PC-9 (cell line): Measurements from ENCODE around the gene ACYP2. TPM values are rescaled to one million over a fixed set of nuclear protein-coding genes. Genes with fewer than 3 reads are reported as not detected.
"Not testable (repeated sequence)": the region's sequence is repeated elsewhere in the genome, so short reads cannot be mapped to it uniquely, and the experiment has no call there.

Experiments used
- BruUV-seq: library from RNA; stranded (reverse); fragments of 400-500 nt; replicated peaks from 2 replicates; lab custom pipeline; 2021; lab: Mats Ljungman, UMichigan
- CTCF ChIA-PET: fragments of 300-600 bp; sonication (Branson Sonifier 250); formaldehyde crosslinking; loops from one replicate; lab custom pipeline; 2022; ENCODE audit warnings: antibody characterized with exemption; lab: Charles Lee
- POLR2A ChIA-PET: fragments of 300-600 bp; sonication (Branson Sonifier 250); formaldehyde crosslinking; loops from one replicate; lab custom pipeline; 2022; ENCODE audit warnings: antibody characterized with exemption; ENCODE audit not compliant: unreplicated experiment; lab: Charles Lee
- DNase-seq, 2 experiments: peaks; one replicate each; pipeline versions ENCODE4 v3.0.0 to v3.0.0-alpha.2; 2015 to 2022; ENCODE audit warnings: mixed read lengths in 1 of 2
- H2AFZ ChIP-seq: fragments of 200-600 bp; sonication (generic); 2 replicates; pipeline ENCODE4 v1.8.1; 2017; ENCODE audit warnings: antibody characterized with exemption
- H3F3A ChIP-seq: fragments of 200-600 bp; sonication (generic); 2 replicates; pipeline ENCODE4 v1.8.1; 2017; ENCODE audit warnings: antibody characterized with exemption, mild to moderate bottlenecking, low read depth; ENCODE audit not compliant: insufficient read depth
- H3K27ac ChIP-seq: fragments of 200-600 bp; sonication (generic); 2 replicates; pipeline ENCODE4 v1.6.1; 2016; ENCODE audit warnings: mixed run types
- H3K27me3 ChIP-seq: fragments of 200-600 bp; sonication (generic); 2 replicates; pipeline ENCODE4 v1.6.1; 2016; ENCODE audit warnings: low read depth, mixed run types; ENCODE audit not compliant: insufficient read depth
- H3K36me3 ChIP-seq: fragments of 200-600 bp; sonication (generic); 2 replicates; pipeline ENCODE4 v1.6.1; 2016; ENCODE audit warnings: low read depth, mixed run types
- H3K4me1 ChIP-seq: fragments of 200-600 bp; sonication (generic); replicated peaks from 2 replicates; pipeline ENCODE4 v1.6.1; 2016; ENCODE audit warnings: mixed run types; ENCODE audit not compliant: insufficient read depth
- H3K4me2 ChIP-seq: fragments of 200-600 bp; sonication (generic); 2 replicates; pipeline ENCODE4 v1.6.1; 2017; ENCODE audit warnings: mixed run types
- H3K4me3 ChIP-seq: fragments of 200-600 bp; sonication (generic); 2 replicates; pipeline ENCODE4 v1.6.1; 2016; ENCODE audit warnings: mixed run types
- H3K79me2 ChIP-seq: fragments of 200-600 bp; sonication (generic); 2 replicates; pipeline ENCODE4 v1.6.1; 2017; ENCODE audit warnings: low read depth, mixed run types
- H3K9me2 ChIP-seq: fragments of 200-600 bp; sonication (generic); 2 replicates; pipeline ENCODE4 v1.8.1; 2017; ENCODE audit warnings: mild to moderate bottlenecking; ENCODE audit not compliant: insufficient read depth
- H3K9me3 ChIP-seq: fragments of 200-600 bp; sonication (generic); 2 replicates; pipeline ENCODE4 v1.8.1; 2016; ENCODE audit warnings: low read depth; ENCODE audit not compliant: insufficient read depth
- H4K20me1 ChIP-seq: fragments of 200-600 bp; sonication (generic); 2 replicates; pipeline ENCODE4 v1.8.1; 2017; ENCODE audit not compliant: insufficient read depth
- CTCF ChIP-seq: fragments of 200-600 bp; sonication (generic); conservative IDR thresholded peaks from 2 replicates; pipeline ENCODE4 v1.6.1; 2017; ENCODE audit warnings: mixed run types, antibody characterized with exemption, mild to moderate bottlenecking, moderate library complexity
- EZH2 ChIP-seq: fragments of 200-600 bp; sonication (generic); IDR thresholded peaks from 2 replicates; pipeline ENCODE4 v1.8.0; 2017; ENCODE audit warnings: antibody characterized with exemption, low read depth
- intact Hi-C: fragments of 100-400 bp; cut with micrococcal nuclease; formaldehyde crosslinking; loops from one replicate; pipeline ENCODE4 v1.10.0; 2022; ENCODE audit not compliant: unreplicated experiment
- total RNA-seq: library from RNA; stranded (reverse); gene quantifications from 2 replicates; pipeline ENCODE4 v1.2.3, GENCODE V29; 2021

ACYP2 gene
- total RNA-seq, 1 experiment from 2014 or later, result 25.9 TPM

- ChIA-PET POLR2A (interaction anchor here (0.7 kb wide), 1 partner anchor 197 kb away, joined by 5 read pairs; no protein-coding TSS in a partner anchor), CTCF (no interaction called here)
- Histone ChIP-seq H3K4me2 (no peak overlapping the region), H4K20me1 (no peaks in the 10 kb centered on the region), H3K79me2 (no peaks in the 10 kb centered on the region), H3F3A (no peaks in the 10 kb centered on the region), H3K9me2 (no peaks in the 10 kb centered on the region), H3K27ac (no peak overlapping the region), H3K36me3 (no peaks in the 10 kb centered on the region), H2AFZ (no peak overlapping the region), H3K4me1 (no peaks in the 10 kb centered on the region), H3K4me3 (no peak overlapping the region), H3K27me3 (no peaks in the 10 kb centered on the region), H3K9me3 (no peaks in the 10 kb centered on the region)
- TF ChIP-seq EZH2, result no peak
- TF ChIP-seq CTCF, result no peak
- intact Hi-C loops, result no loop called here
- no TSS peak for BruUV-seq
- no peak for DNase-seq
Observed at GRCh38 chr2:54313147-54313546, 197.7 kb downstream of the ACYP2 start.

- BruUV-seq, result no TSS peak
- ChIA-PET CTCF (no interaction called here), POLR2A (interaction anchor here (0.7 kb wide), 1 partner anchor 337 kb away, joined by 3 read pairs; no protein-coding TSS in a partner anchor)
- TF ChIP-seq EZH2, result no peak
- intact Hi-C loops, result no loop called here
- no peak for DNase-seq
- Histone ChIP-seq H3K79me2 (no peaks in the 10 kb centered on the region), H2AFZ (no peak overlapping the region), H3K36me3 (no peaks in the 10 kb centered on the region), H3K27me3 (no peaks in the 10 kb centered on the region), H3K9me3 (no peaks in the 10 kb centered on the region), H4K20me1 (no peaks in the 10 kb centered on the region), H3K27ac (no peak overlapping the region), H3K4me1 (no peaks in the 10 kb centered on the region), H3K9me2 (no peaks in the 10 kb centered on the region), H3F3A (no peaks in the 10 kb centered on the region), H3K4me2 (no peak overlapping the region), H3K4me3 (no peak overlapping the region)
Observed at GRCh38 chr2:54317973-54318372, 202.6 kb downstream of the ACYP2 start.

GRCh38 chr2:54318821-54319220 is 203.4 kb downstream of the ACYP2 start:
- no peaks in the 10 kb centered on the region for H3K9me2 ChIP-seq
- H3K36me3 ChIP-seq, result no peaks in the 10 kb centered on the region
- H3K27ac ChIP-seq, result no peak overlapping the region
- TF ChIP-seq CTCF (no peak), EZH2 (no peak)
- no peaks in the 10 kb centered on the region for H3K79me2 ChIP-seq
- intact Hi-C loops, result no loop called here
- no peaks in the 10 kb centered on the region for H4K20me1 ChIP-seq
- ChIA-PET POLR2A (no interaction called here), CTCF (no interaction called here)
- H3K4me3 ChIP-seq, result no peak overlapping the region
- no peaks in the 10 kb centered on the region for H3K4me1 ChIP-seq
- no peak overlapping the region for H3K4me2 ChIP-seq
- H3F3A ChIP-seq, result no peaks in the 10 kb centered on the region
- H2AFZ ChIP-seq, result no peak overlapping the region
- H3K27me3 ChIP-seq, result no peaks in the 10 kb centered on the region
- BruUV-seq, result no TSS peak
- DNase-seq, result no peak
- H3K9me3 ChIP-seq, result no peaks in the 10 kb centered on the region

GRCh38 chr2:54321047-54321446 is 205.6 kb downstream of the ACYP2 start:
- ChIA-PET POLR2A (no interaction called here), CTCF (no interaction called here)

GRCh38 chr2:54324517-54324916 is 209.1 kb downstream of the ACYP2 start:
- H3K4me2 ChIP-seq, H3K27me3 ChIP-seq, H3K27ac ChIP-seq, H4K20me1 ChIP-seq, H3K4me1 ChIP-seq, H3K36me3 ChIP-seq, H3K79me2 ChIP-seq, CTCF ChIA-PET, H3F3A ChIP-seq, H2AFZ ChIP-seq, H3K9me2 ChIP-seq, DNase-seq, H3K9me3 ChIP-seq, H3K4me3 ChIP-seq, BruUV-seq, POLR2A ChIA-PET, intact Hi-C loops: not testable (repeated sequence)

More at GRCh38 chr2:54321047-54321446, 205.6 kb downstream of the ACYP2 start:
- H3K4me3 ChIP-seq, result no peak overlapping the region
- intact Hi-C loops, result no loop called here
- peaks cover 5% of the 10 kb centered on the region; the same call in 1 of the 2 replicates for H3K9me3 ChIP-seq
- BruUV-seq, result no TSS peak
- H3K36me3 ChIP-seq, result no peaks in the 10 kb centered on the region
- H4K20me1 ChIP-seq, result no peaks in the 10 kb centered on the region
- H3K79me2 ChIP-seq, result no peaks in the 10 kb centered on the region
- no peak overlapping the region for H3K4me2 ChIP-seq
- no peaks in the 10 kb centered on the region for H3K4me1 ChIP-seq
- no peak for DNase-seq
- H2AFZ ChIP-seq, result no peak overlapping the region
- H3K9me2 ChIP-seq, result no peaks in the 10 kb centered on the region
- no peaks in the 10 kb centered on the region for H3K27me3 ChIP-seq
- TF ChIP-seq EZH2, result no peak
- no peak for TF ChIP-seq CTCF
- H3F3A ChIP-seq, result no peaks in the 10 kb centered on the region
- H3K27ac ChIP-seq, result no peak overlapping the region
